DOHH2 (cell line): ENCODE data around the gene RNGTT.
"Not testable (repeated sequence)": the region's sequence is repeated elsewhere in the genome, so short reads cannot be mapped to it uniquely, and the experiment has no call there.

ENCODE experiments used
- H3F3A ChIP-seq: fragments of 200-600 bp; sonication (generic), shearing (Covaris generic); 2 replicates; pipeline ENCODE4 v1.6.0; 2016; ENCODE audit warnings: antibody characterized with exemption, mild to moderate bottlenecking; ENCODE audit not compliant: control insufficient read depth, insufficient read depth
- H3K27ac ChIP-seq: fragments of 200-600 bp; sonication (generic); 2 replicates; pipeline ENCODE4 v1.5.1; 2014; ENCODE audit warnings: low read depth, mild to moderate bottlenecking, low read length, moderate library complexity
- H3K27me3 ChIP-seq: fragments of 200-600 bp; sonication (generic); 2 replicates; pipeline ENCODE4 v1.6.1; 2014; ENCODE audit warnings: mild to moderate bottlenecking, low read length, mixed read lengths; ENCODE audit not compliant: control insufficient read depth
- H3K36me3 ChIP-seq: fragments of 200-600 bp; sonication (generic); 2 replicates; pipeline ENCODE4 v1.6.1; 2014; ENCODE audit warnings: mild to moderate bottlenecking, low read length, moderate library complexity, mixed read lengths; ENCODE audit not compliant: control insufficient read depth
- H3K4me1 ChIP-seq: fragments of 200-600 bp; sonication (generic); 2 replicates; pipeline ENCODE4 v1.6.1; 2014; ENCODE audit warnings: mild to moderate bottlenecking, low read length, mixed read lengths; ENCODE audit not compliant: control insufficient read depth
- H3K4me2 ChIP-seq: fragments of 200-600 bp; sonication (generic); 2 replicates; pipeline ENCODE4 v1.6.0; 2014; ENCODE audit warnings: mild to moderate bottlenecking, low read length, moderate library complexity
- H3K4me3 ChIP-seq: fragments of 200-600 bp; sonication (generic); 2 replicates; pipeline ENCODE4 v1.5.1; 2014; ENCODE audit warnings: mild to moderate bottlenecking, low read length, mixed read lengths
- H3K79me2 ChIP-seq: fragments of 200-600 bp; sonication (generic); 2 replicates; pipeline ENCODE4 v1.6.1; 2014; ENCODE audit warnings: mild to moderate bottlenecking, low read length, mixed read lengths; ENCODE audit not compliant: control insufficient read depth
- H3K9me2 ChIP-seq: fragments of 200-600 bp; sonication (generic); replicated peaks from 2 replicates; pipeline ENCODE4 v1.6.1; 2014; ENCODE audit warnings: mild to moderate bottlenecking, low read length, mixed read lengths; ENCODE audit not compliant: control insufficient read depth
- H3K9me3 ChIP-seq: fragments of 200-600 bp; sonication (generic); 2 replicates; pipeline ENCODE4 v1.6.1; 2014; ENCODE audit warnings: antibody characterized with exemption, low read length, mixed read lengths; ENCODE audit not compliant: control insufficient read depth, insufficient read depth
- H4K20me1 ChIP-seq: fragments of 200-600 bp; sonication (generic); 2 replicates; pipeline ENCODE4 v1.6.0; 2014; ENCODE audit warnings: low read depth, mild to moderate bottlenecking, antibody characterized with exemption, low read length, moderate library complexity; ENCODE audit not compliant: control insufficient read depth, insufficient read depth
- CTCF ChIP-seq: fragments of 200-600 bp; sonication (generic); IDR thresholded peaks from one replicate; pipeline ENCODE4 v1.5.1; 2014; ENCODE audit warnings: antibody characterized with exemption, mild to moderate bottlenecking, low read depth, low read length; ENCODE audit not compliant: poor library complexity, severe bottlenecking
- EZH2phosphoT487 ChIP-seq: fragments of 200-600 bp; sonication (generic); IDR thresholded peaks from 2 replicates; pipeline ENCODE4 v1.6.1; 2017; ENCODE audit warnings: borderline replicate concordance, mild to moderate bottlenecking, antibody characterized with exemption, low read length, moderate library complexity, mixed read lengths

Gene RNGTT

GRCh38 chr6:88728756-88729155, 234.7 kb downstream of the RNGTT start:
- Histone ChIP-seq H3K36me3 (peaks cover 4% of the 10 kb centered on the region; the same call in 1 of the 2 replicates), H3K9me3 (no peaks in the 10 kb centered on the region), H3K27me3 (no peaks in the 10 kb centered on the region), H3F3A (no peaks in the 10 kb centered on the region; the same call in 1 of the 2 replicates), H3K4me3 (no peak overlapping the region), H3K79me2 (no peaks in the 10 kb centered on the region), H3K27ac (no peak overlapping the region), H3K9me2 (no peaks in the 10 kb centered on the region), H3K4me2 (no peak overlapping the region), H4K20me1 (no peaks in the 10 kb centered on the region), H3K4me1 (peaks cover 3% of the 10 kb centered on the region; the same call in 1 of the 2 replicates)
- no peak for TF ChIP-seq CTCF
- no peak for TF ChIP-seq EZH2phosphoT487

DNA sequence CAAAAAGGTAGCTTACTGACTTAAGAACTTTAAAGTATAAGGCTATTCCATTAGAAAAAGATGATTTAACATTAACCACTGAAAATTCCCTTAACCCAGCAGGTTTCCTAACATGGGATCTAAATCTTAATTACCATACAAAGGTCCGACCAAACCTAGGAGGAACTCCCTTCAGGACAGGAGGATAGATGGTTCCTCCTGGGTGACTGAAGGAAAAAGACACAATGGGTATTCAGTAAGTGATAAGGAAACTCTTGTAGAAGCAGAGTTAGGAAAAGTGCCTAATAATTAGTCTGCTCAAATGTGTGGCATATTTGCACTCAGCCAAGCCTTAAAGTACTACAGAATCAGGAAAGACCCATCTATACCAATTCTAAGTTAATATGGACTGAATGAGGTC, 237.0 kb downstream of the RNGTT start:
- not testable (repeated sequence) for H3K9me2 ChIP-seq, H3F3A ChIP-seq, H3K4me1 ChIP-seq, H3K4me3 ChIP-seq, H3K27ac ChIP-seq, H3K27me3 ChIP-seq, H3K79me2 ChIP-seq, H4K20me1 ChIP-seq, H3K4me2 ChIP-seq, H3K36me3 ChIP-seq, H3K9me3 ChIP-seq

GRCh38 chr6:88725111-88725975, 238.1 kb downstream of the RNGTT start:
- Histone ChIP-seq H3K4me3 (no peak overlapping the region), H3K4me2 (no peak overlapping the region), H3K4me1 (peaks cover 3% of the 10 kb centered on the region; the same call in 1 of the 2 replicates), H3F3A (no peaks in the 10 kb centered on the region), H3K9me3 (no peaks in the 10 kb centered on the region), H3K27ac (no peak overlapping the region), H3K9me2 (no peaks in the 10 kb centered on the region), H3K79me2 (no peaks in the 10 kb centered on the region), H4K20me1 (no peaks in the 10 kb centered on the region), H3K27me3 (no peaks in the 10 kb centered on the region), H3K36me3 (no peaks in the 10 kb centered on the region; the same call in 1 of the 2 replicates)
- TF ChIP-seq EZH2phosphoT487: no peak
- TF ChIP-seq CTCF: peak; percentile 45

- no peak overlapping the region for H3K4me3 ChIP-seq
- H3K4me1 ChIP-seq: peaks cover 3% of the 10 kb centered on the region; the same call in 1 of the 2 replicates
- H3F3A ChIP-seq: no peaks in the 10 kb centered on the region
- no peak overlapping the region for H3K4me2 ChIP-seq
- H3K9me2 ChIP-seq: no peaks in the 10 kb centered on the region
- H4K20me1 ChIP-seq: no peaks in the 10 kb centered on the region
- no peak overlapping the region for H3K27ac ChIP-seq
- no peaks in the 10 kb centered on the region for H3K36me3 ChIP-seq
- TF ChIP-seq EZH2phosphoT487: no peak
- no peak for TF ChIP-seq CTCF
- no peaks in the 10 kb centered on the region for H3K27me3 ChIP-seq
- no peaks in the 10 kb centered on the region for H3K9me3 ChIP-seq
- no peaks in the 10 kb centered on the region for H3K79me2 ChIP-seq
These were observed 240.7 kb downstream of the RNGTT start for GRCh38 chr6:88722686-88723085.

DNA sequence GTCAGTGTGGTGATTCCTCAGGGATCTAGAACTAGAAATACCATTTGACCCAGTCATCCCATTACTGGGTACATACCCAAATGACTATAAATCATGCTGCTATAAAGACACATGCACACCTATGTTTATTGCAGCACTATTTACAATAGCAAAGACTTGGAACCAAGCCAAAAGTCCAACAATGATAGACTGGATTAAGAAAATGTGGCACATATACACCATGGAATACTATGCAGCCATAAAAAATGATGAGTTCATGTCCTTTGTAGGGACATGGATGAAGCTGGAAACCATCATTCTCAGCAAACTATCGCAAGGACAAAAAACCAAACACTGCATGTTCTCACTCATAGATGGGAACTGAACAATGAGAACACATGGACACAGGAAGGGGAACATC, 247.0 kb downstream of the RNGTT start:
- not testable (repeated sequence) for H3K79me2 ChIP-seq, H3K27ac ChIP-seq, H3K36me3 ChIP-seq, H3K4me1 ChIP-seq, H3K9me2 ChIP-seq, H3K9me3 ChIP-seq, H3K4me3 ChIP-seq, H3K4me2 ChIP-seq, H4K20me1 ChIP-seq, H3K27me3 ChIP-seq, H3F3A ChIP-seq
